DMS53 (cell line): ENCODE measurements around the gene NECTIN1.
A peak's percentile ranks its signal among the peaks of the same experiment; 100 is the strongest.

Source experiments
- DNase-seq: peaks from one replicate; lab custom pipeline; 2025; lab: John Stamatoyannopoulos, UW

The NECTIN1 gene

GRCh38 chr11:119712459-119713358, 16.3 kb downstream of the NECTIN1 start:
- no peak for DNase-seq

- no peak for DNase-seq
Measured at GRCh38 chr11:119712006-119712405, 17.0 kb downstream of the NECTIN1 start.

- DNase-seq: no peak
Measured at GRCh38 chr11:119711476-119711875, 17.5 kb downstream of the NECTIN1 start.

GRCh38 chr11:119710417-119710816, 18.6 kb downstream of the NECTIN1 start:
- no peak for DNase-seq

GRCh38 chr11:119709638-119710346, 19.2 kb downstream of the NECTIN1 start:
- DNase-seq: peak; percentile 53

- DNase-seq: no peak
Measured at GRCh38 chr11:119709171-119709570, 19.8 kb downstream of the NECTIN1 start.

- no peak for DNase-seq
Measured at GRCh38 chr11:119708384-119708783, 20.6 kb downstream of the NECTIN1 start.

GRCh38 chr11:119706887-119707286, 22.1 kb downstream of the NECTIN1 start:
- DNase-seq: peak; percentile 13

- DNase-seq: no peak
Measured at GRCh38 chr11:119706029-119706428, 23.0 kb downstream of the NECTIN1 start.

- DNase-seq: no peak
Measured at GRCh38 chr11:119705362-119705761, 23.6 kb downstream of the NECTIN1 start.

GRCh38 chr11:119704849-119705248, 24.2 kb downstream of the NECTIN1 start:
- DNase-seq: no peak

- no peak for DNase-seq
Measured at GRCh38 chr11:119701591-119702549, 27.1 kb downstream of the NECTIN1 start.

GRCh38 chr11:119700536-119701346, 28.3 kb downstream of the NECTIN1 start:
- DNase-seq: no peak

- no peak for DNase-seq
Measured at GRCh38 chr11:119700030-119700429, 29.0 kb downstream of the NECTIN1 start.

GRCh38 chr11:119699227-119699626, 29.8 kb downstream of the NECTIN1 start:
- DNase-seq: no peak

- no peak for DNase-seq
Measured at GRCh38 chr11:119697882-119698281, 31.1 kb downstream of the NECTIN1 start.

- DNase-seq: no peak
Measured at GRCh38 chr11:119697445-119697844, 31.6 kb downstream of the NECTIN1 start.

GRCh38 chr11:119696378-119697222, 32.4 kb downstream of the NECTIN1 start:
- DNase-seq: no peak

GRCh38 chr11:119694334-119694733, 34.7 kb downstream of the NECTIN1 start:
- DNase-seq: peak; percentile 71

GRCh38 chr11:119693253-119693815, 35.7 kb downstream of the NECTIN1 start:
- DNase-seq: peak; percentile 39
